ENCODE results near the gene OTX2. TPM values are rescaled to one million over a fixed set of nuclear protein-coding genes. Genes with fewer than 3 reads are reported as not detected.

Gene OTX2
- total RNA-seq, 1 donor from 2014 or later, result not detected

DNA sequence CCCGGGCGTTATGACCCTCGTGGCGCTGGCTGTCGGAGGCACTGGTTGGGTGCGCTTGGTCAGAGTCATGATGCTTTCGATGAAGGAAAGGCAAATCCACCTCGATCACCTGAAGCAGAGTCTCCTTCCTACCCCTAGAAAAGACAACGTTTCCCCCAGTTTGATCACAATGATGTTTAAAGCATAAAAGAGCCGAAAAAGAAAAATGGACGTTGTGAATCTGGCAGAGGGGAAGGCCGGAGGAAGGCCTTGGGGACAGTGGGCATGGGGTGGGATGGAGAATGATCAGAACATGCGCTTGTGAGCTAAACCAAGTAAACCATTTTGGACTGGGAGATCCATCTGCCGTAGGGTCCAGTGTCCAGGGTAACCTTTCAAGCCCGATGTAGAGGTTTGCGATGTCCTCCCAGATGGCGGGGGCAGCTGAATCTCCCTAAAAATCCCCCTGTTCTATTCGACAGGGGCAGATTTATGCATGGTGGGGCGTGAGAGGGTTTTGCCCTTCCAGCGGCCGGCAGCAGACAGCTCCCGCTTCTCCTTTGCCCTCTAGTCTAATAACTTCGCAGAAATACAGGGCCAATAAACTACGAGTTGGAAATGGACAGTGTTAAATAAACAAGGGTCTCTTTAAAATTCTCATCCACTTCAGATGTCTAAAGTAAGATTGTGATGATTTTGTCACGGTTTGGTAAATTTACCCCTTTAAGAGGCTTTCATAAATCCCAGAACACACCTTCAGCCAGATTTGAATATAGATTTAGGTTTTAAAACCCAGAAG lies 2.3 kb upstream of the OTX2 start:
- DNase-seq (ENCODE audit: low read depth in 2 of 2), result no peak

DNA sequence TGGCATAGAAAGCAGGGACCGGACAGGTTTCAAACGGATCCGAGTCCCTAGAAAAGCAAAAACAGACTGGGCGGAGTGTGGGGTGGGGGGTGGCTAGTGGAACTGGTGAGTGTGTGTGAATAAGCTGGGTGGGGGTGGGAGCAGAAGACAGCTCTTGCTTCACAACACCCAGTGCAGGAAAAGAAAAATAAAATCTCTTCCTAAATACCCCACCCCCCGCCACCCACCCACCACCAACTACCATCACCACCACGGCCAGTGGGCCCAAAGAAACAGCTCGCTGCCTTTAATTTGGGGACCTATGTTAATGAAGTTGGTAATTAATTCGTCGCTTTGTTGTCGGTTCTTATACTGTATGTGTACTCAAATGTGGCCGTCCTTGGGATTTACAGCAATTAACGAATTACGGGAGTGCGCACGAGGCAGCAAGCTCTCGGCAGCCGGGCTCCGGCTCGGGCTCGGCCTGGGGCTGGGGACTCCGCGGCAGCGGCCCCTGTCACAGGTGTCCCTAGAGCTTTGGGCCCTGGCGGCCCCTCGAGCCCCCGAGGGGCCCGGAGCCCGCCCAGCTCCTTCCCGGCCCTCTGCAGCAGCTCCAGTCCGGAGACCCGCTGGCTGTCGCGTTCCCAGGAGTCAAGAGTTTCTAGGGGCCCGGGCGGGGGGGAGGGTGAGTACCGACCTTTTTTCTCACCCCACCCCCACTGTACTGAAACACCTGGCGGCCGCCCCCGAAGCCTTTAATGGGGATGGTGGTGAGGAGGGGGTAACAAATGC lies 1.5 kb upstream of the OTX2 start:
- no peak for DNase-seq (ENCODE audit: low read depth in 2 of 2)

DNA sequence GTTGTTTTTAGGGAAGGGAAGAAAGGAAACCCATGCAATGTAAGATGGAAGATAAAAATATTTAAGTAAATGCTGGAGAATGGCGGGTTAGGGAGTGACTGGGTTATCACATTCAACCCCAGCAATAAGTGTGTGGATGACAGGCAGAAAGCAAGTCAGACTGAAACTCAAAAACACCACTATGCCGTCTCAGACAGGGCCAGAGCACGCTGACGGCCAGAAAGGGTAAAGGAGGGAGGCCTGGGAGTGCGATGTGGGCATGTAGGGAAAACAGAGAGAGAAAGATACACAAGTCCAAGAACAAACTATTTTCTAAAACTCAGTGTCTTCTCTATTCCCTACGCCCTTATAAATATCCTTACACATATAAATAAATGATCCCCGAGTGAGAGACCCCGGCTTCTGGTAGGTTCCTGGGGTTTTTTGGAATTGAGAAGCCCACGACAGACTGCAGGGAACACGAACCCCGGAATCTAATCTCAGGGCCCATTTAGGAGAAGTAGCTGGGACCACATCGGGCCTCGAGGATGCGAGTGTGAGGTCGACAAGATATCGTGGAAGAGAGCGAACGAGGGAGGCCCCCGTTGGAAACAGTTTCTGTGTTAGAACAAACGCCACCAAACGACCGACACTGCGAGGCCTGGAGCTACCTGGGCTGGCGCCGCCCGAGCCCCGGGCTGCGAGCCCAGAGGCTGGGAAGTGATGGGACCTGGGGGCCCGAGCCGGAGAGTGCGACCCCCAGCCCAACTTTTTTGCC lies 735 bp upstream of the OTX2 start:
- no peak for DNase-seq (ENCODE audit: low read depth in 2 of 2)

DNA sequence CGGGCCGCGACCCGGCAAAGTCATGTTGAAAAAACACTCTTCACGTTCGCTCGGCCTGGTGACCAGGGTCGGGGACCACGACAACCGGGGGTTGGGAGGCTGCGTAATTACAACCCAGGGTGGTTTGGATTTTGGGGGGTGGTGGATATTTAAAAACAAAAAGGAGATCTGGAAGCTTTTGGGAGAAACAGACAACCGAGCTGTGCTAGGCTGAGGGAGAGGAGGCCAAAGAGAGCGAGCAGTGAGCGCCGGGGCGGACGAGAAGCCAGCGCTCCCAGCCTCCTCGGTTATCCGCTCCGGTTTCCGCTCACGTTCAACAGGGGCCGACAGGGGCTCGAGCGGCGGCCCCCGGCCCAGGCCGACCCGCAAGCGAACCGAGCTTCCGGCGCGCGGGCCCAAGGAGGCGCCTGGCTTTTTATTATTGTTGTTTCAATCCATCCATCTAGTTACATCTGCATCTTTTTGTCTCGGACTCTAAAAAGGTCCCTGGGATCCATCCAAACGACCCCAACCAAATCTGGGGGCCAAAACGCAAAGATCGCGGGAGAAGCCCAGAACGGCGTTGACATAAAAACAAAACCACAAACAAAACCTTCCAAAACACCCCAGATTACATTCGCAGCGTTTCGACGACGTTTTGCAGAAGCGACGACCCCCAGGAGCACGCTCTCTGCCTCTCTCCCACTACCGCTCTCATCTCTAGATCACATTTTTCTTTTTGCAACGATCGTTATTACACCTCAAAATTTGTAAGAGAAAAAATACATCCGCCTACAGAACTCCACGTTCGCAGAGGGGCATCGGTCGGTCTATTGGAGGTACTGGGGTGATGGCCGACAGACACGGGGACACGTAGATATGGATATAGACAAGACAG lies 771 bp downstream of the OTX2 start:
- DNase-seq (ENCODE audit: low read depth in 2 of 2), result no peak

DNA sequence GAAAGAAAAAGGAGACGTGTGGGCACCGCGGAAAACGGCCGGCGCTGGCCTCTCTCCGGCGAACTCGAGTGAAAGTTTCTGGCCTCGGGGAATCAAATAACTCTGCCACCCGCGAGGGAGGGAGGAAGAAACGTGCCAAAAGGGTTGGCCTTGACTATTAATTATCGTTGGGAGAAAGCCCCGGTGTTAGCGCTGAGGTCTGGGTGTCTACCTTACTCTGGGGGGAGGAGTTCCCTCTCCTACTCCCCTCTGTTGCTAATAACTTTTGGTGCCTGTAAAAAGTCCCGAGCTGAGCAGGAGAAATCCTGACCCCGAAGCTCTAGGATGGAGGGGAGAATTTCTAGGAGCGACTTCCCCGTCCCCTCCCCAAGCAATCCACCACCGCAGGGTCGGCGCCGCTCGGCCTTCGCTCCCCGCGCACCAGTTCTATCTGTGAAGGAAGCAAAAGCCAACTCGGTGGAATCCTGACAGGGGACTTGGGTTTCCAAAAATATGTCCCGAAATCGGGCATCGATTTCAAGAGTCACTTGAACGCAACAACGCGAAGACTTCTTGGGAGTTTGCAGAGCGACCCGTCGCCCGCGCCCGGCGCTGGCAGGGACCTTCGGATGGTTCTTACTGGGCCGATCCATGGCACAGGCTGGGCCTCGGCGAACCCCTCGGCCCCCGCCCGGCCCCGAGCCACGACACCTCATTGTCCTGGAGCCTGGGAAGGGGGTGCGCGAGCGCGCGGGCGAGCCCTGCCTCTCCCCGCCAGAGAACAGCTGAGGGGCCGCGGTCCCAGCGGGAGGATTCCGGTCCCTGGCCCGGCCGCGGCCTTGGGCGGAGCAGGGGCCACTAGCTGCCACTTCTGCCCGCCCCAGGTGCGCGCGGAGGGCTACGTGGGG lies 1.7 kb downstream of the OTX2 start:
- no peak for DNase-seq (ENCODE audit: low read depth in 2 of 2)

DNA sequence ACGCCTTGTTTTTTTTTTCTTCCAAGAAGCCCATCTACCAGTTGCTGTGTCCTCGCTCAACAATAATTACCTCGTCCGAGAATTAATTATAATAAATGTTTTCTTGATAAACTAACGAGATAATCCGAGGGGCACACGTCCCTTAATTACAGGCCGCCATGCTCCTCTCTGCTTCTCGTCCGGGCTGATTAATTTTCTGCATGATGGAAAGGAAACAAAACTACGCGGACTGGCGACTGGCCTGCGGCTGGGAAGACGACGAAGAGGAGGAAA lies 2.2 kb downstream of the OTX2 start:
- DNase-seq (ENCODE audit: low read depth in 2 of 2), result no peak

DNA sequence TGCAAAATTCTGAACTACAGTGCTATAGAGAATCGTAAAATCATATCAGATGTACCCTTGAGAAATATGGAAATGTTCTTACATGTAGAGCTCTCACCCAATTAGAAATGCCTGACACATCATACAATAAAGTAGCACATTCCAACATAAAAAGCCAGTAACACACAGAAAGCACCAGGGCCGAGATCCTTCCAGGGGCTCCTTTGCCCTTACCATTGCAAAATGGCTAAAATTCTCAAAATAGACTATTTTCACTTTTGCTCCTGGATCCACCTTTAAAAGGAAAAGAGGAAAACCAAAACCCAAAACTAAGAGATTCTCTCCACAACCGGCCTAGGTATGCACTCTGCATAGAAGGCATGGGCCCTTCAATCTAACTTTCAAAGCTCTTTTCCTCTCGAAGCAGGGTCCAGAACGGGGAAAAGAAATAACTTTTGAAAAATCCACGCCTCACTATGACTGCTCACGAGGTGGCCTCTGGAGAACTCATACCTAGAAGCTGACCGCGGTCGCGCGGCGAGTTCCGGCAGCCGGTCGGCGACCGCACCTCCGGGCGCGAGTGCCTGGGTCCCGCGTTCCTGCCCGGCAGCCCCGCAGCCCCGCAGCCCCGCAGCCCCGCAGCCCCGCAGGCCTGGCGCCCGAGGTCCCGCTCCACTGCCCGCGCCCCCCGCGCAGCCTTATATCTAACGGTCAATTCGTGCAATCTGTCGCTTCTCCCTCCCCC lies 2.7 kb downstream of the OTX2 start:
- no peak for DNase-seq (ENCODE audit: low read depth in 2 of 2)

DNA sequence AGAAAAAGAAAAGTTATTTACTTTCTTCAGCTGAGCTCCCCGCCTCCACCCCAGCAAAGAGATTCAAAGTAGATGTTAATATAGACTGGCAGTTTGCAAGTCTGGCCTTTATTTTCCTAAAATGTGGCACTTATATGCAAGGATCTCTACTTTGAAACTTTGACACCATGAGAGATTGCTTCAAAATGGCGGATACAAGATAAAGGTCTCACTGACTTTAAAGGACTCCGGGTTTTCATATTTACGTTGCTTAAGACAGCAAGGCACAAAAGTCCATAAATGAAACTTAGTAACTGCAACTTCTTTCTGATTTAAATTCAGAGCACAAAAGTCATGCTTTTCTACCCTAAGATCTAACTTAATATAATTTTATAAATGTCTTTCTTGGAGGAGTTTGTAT lies 3.5 kb downstream of the OTX2 start:
- no peak for DNase-seq (ENCODE audit: low read depth in 2 of 2)

DNA sequence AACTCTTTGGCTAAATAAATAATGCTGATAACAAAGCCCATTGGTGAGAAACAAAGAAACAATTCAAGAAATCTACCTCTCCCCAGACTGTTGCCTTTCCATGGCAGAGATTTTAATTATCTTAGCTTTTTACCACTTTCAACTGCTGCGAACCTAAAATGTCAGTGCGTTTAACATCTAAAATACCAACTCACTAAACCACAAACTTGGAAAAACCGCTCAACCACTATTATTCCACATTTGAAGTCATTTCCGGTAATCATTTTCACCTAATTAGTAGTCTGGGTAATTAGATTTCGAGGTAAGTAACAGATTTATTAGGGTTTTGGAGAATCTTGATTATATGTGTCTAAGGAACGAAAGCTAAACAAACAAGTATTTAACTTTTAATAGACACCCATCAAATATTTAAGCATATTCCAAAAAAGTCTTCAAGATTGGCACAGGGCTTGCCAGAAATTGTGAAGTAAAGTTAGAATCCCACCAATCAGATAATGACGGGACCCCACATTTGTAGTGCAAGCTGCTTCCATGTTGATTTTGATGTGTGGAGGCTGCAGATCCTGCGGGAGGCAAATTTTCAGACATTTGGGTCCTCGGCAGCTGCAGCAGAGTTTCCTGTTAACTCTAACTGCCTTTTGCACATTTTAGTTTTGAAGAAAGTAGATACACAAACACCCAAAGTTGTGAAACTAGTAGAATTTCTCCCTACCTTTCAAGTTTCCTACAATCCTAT lies 4.1 kb downstream of the OTX2 start:
- DNase-seq (ENCODE audit: low read depth in 2 of 2), result no peak

DNA sequence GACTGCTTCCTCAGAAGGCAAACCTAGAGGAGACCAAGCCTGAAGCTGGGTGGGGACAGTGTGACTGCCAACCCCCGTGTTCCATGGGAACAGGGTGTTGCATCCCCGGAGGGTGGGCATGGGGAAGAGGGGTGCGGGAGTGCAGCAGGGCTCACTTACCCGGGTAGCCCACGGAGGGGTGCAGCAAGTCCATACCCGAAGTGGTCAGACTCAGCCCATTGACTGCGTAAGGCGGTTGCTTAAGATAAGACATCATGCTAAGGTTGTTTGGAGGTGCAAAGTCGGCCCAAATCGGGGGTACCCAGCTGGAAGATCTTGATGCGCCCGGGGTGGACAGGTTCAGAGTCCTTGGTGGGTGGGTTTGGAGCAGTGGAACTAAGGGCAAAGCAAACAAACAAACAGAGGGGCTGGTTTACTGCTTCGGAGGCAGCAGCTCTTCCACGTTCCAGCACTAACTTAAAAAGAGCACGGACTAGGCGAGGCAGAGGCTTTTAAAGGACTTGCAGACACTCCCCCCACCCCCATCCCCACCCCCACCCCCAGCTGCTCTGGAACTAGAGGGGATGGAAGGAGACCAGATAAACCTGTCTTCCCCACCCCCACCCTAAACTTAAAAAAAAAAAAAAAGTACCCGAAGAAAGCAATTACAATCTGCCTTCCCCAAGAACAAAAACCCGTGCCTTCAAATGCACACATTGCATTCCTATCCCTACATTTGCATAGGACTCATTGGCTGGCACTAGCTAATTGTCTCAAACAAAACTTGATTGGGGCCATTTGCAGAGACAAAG lies 4.9 kb downstream of the OTX2 start:
- no peak for DNase-seq (ENCODE audit: low read depth in 2 of 2)

DNA sequence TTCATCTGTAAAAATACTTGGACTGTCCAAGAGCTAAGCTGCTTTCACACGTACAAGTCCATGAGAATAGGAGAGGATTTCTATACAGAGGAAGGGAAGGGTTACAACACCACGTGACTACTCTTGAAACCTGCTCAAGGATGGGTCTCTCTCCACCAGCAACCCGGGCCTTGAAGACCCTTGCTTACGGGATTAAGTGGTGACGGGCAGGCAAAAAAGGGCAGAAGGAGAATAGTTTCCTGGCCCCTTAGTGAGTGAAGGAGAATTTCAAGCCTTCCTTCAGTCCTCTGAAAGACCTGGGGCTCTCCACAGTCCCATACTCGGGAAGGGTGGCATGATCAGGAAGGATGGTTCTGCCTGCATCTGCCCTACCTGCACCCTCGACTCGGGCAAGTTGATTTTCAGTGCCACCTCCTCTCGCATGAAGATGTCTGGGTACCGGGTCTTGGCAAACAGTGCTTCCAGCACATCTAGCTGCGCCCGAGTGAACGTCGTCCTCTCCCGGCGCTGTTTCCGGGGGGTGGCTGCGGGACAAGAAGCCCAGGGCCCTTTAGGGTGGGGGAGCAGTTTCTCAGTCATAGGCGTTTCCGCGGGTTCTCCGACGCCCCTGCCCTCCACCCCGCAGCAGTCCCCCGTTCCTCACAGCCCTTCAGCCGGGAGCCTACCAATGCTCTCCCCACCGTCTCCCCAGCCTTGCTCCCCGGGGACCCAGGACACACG lies 6.3 kb downstream of the OTX2 start:
- DNase-seq (ENCODE audit: low read depth in 2 of 2), result no peak

DNA sequence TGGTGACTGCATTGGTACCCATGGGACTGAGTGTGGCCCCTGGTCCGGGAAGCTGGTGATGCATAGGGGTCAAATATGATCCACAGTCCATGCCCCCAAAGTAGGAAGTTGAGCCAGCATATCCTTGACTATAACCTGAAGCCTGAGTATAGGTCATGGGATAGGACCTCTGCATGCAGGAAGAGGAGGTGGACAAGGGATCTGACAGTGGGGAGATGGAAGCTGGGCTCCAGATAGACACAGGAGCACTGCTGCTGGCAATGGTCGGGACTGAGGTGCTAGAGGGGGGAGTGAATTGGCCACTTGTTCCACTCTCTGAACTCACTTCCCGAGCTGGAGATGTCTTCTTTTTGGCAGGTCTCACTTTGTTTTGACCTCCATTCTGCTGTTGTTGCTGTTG lies 8.4 kb downstream of the OTX2 start:
- no peak for DNase-seq (ENCODE audit: low read depth in 2 of 2)

DNA sequence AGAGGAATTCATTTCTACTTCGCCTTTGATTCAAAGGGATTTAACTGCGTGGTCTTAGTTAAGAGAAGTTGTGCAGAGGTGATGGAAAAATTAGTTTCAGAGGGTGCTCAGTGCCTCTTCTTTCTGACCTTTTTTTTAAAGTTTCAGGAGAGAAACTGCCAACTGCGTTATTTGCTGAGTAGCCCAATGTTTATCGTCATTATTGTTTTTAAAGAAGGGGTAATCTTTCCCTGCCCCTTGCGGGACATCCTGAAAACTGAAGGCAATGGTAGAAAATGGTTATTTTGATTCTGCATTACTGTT lies 11.0 kb downstream of the OTX2 start:
- no peak for DNase-seq (ENCODE audit: low read depth in 2 of 2)

DNA sequence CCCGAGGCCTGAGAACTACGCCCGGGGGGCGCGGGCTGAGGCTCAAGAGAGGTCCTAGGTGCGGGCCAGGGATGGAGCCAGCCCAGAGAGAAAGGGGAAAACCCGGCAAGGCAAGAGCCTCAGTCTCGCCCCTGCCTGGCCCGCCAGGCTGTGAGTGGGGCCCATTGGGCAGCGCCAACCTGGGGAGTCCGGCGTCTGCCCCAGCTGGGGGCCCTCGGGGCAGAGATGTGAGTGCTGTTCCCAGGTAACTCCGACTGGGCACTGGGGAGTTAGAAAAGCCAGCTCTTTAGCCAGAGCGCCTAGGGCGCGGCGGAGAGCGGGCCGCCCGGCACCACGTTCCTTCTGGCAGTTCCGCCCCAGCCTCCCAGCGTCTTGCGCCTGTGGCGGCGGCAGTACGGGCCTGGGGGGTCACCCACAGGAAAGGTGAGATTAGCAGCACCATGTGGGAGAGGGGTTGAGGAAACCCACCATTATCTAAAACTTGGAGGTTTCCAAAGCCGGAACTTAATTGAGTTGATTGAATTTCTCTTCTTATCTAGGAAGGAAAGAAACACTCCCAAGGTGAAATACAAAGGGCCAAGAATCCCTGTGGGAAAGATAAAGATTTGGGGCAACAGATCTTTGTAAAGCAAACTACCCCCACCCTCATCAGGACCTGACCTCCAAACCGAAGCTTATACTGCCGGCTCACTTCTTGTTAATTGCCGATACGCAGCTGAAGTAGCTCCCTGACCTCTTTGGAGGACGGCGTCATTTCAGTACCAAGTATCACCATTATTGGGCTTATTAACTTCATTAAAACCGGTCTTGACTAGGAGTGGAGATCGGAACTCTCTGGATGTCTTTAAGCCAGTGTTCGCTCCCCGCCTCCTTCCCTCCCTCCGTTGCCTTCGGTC lies 11.6 kb downstream of the OTX2 start:
- no peak for DNase-seq (ENCODE audit: low read depth in 2 of 2)

DNA sequence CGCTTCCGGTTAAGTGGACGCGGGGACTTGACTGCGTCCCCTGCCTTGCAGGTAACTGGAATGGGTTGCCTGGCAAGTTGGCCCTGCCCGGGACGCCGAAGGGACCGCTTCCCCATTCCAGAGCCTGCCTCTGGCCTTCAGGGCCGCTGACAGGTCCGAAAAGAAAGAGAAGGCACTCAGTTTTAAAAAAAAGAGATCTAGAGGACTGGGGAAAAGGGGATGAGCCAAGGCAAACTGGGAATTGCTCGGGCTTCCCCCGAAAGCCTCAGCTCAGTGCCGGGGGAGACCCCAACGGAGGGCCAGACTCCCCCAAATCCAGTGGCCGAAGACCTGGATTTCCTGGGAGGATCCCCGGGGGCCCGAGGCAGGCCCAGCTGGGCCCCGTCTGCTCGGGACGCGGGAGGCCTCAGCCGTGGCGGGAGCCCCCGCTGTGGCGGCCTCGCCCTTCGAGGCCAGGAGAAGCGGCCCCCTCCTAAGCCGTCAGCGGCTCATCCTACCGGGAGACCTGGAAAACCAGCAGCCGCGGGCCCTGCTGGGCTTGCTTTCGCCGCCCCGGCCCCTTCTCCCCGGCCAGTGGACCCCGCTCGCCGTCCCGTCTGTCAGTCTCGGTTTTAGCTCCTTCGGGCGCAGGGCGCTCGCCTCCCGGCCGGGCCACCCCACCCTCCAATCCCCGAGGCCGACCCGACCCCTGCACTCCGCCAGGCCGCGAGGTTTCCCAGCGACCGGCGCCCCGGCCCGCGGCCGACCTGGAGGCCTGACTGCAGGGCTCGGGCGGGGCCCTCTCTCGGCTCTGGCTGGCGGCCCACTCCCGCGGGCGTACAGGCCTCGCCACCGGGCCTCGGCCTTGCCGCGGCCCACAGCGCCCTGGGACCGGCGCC lies 12.5 kb downstream of the OTX2 start:
- no peak for DNase-seq (ENCODE audit: low read depth in 2 of 2)

DNA sequence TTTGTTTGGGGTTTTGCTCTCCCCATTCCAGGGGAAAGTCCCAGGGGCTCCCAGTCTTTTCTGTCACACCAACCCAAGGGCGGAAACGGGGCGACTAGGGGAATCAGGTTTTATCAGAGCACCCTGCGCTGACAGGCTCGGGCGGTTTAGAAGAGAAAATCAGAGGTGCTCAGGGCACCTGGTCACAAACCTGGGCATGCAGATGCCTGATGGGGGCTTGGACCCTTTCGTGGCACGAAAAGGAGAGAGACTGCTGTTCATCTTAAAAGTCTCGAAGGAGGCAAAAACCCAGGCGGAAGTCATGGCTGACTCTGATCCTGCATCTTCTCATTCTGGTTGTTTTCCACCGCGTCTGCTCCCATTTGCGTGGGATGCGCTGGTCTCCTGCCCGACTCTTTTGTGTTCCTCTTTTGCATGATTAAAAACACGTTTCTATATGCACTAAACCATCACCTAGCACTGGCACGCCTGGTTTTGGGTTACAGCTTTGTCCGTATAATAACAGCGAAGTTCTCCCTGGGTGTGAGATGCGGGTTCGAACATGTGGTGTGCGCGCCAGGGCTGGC lies 13.2 kb downstream of the OTX2 start:
- no peak for DNase-seq (ENCODE audit: low read depth in 2 of 2)
